Nephron (organoid): ENCODE data around the gene SMYD5.
"Not testable (repeated sequence)": the region's sequence is repeated elsewhere in the genome, so short reads cannot be mapped to it uniquely, and the experiment has no call there.

ENCODE experiments used
- H3K27ac Mint-ChIP-seq, 3 experiments: 2 replicates each; pipeline ENCODE4 v1.8.0; 2020; ENCODE audit warnings: mixed read lengths in 3 of 3, mild to moderate bottlenecking in 2 of 3, moderate library complexity in 1 of 3
- H3K27me3 Mint-ChIP-seq: 2 replicates; pipeline ENCODE4 v1.8.0; 2021; ENCODE audit warnings: low read depth, mild to moderate bottlenecking, moderate library complexity, mixed read lengths
- H3K36me3 Mint-ChIP-seq: 2 replicates; pipeline ENCODE4 v1.8.0; 2020; ENCODE audit warnings: low read depth, mixed read lengths
- H3K4me1 Mint-ChIP-seq: 2 replicates; pipeline ENCODE4 v1.8.0; 2020; ENCODE audit warnings: mixed read lengths
- H3K4me3 Mint-ChIP-seq, 3 experiments: 2 replicates each; pipeline ENCODE4 v1.8.0; 2020; ENCODE audit warnings: mild to moderate bottlenecking in 3 of 3, mixed read lengths in 3 of 3, moderate library complexity in 2 of 3
- H3K9me3 Mint-ChIP-seq: 2 replicates; pipeline ENCODE4 v1.8.0; 2020; ENCODE audit warnings: mixed read lengths
- CTCF ChIP-seq, 3 experiments: fragments of 200-600 bp; sonication (generic); IDR thresholded peaks; one replicate each; pipeline ENCODE4 v1.5.0; 2021; ENCODE audit warnings: antibody characterized with exemption in 3 of 3; ENCODE audit not compliant: unreplicated experiment in 3 of 3

Gene SMYD5

GRCh38 chr2:73185965-73186364 is 28.1 kb upstream of the SMYD5 start:
- H3K9me3 Mint-ChIP-seq = peaks cover 5% of the 10 kb centered on the region
- H3K36me3 Mint-ChIP-seq = no peaks in the 10 kb centered on the region
- no peak overlapping the region for H3K4me3 Mint-ChIP-seq
- no peak for TF ChIP-seq CTCF (IDR thresholded peaks at IDR 0.05; ENCODE audit: unreplicated experiment in 3 of 3)
- peaks cover 91% of the 10 kb centered on the region for H3K27me3 Mint-ChIP-seq
- H3K4me1 Mint-ChIP-seq = no peaks in the 10 kb centered on the region
- H3K27ac Mint-ChIP-seq = no peak overlapping the region

- H3K27me3 Mint-ChIP-seq = peaks cover 89% of the 10 kb centered on the region
Observed at GRCh38 chr2:73187549-73187948, 26.5 kb upstream of the SMYD5 start.

GRCh38 chr2:73197579-73197978 is 16.5 kb upstream of the SMYD5 start:
- Mint-ChIP-seq H3K27ac (no peak overlapping the region), H3K4me1 (no peaks in the 10 kb centered on the region), H3K9me3 (peaks cover 9% of the 10 kb centered on the region), H3K27me3 (peaks cover 77% of the 10 kb centered on the region), H3K36me3 (no peaks in the 10 kb centered on the region), H3K4me3 (no peak overlapping the region)
- TF ChIP-seq CTCF (IDR thresholded peaks at IDR 0.05; ENCODE audit: unreplicated experiment in 3 of 3) = no peak

More at GRCh38 chr2:73187549-73187948, 26.5 kb upstream of the SMYD5 start:
- no peaks in the 10 kb centered on the region for H3K36me3 Mint-ChIP-seq
- no peak for TF ChIP-seq CTCF (IDR thresholded peaks at IDR 0.05; ENCODE audit: unreplicated experiment in 3 of 3)
- H3K4me1 Mint-ChIP-seq = no peaks in the 10 kb centered on the region
- H3K27ac Mint-ChIP-seq = no peak overlapping the region
- peaks cover 5% of the 10 kb centered on the region for H3K9me3 Mint-ChIP-seq
- no peak overlapping the region for H3K4me3 Mint-ChIP-seq

- peaks cover 13% of the 10 kb centered on the region for H3K9me3 Mint-ChIP-seq
- not testable (repeated sequence) for H3K36me3 Mint-ChIP-seq, H3K4me3 Mint-ChIP-seq, H3K27ac Mint-ChIP-seq, H3K4me1 Mint-ChIP-seq
- H3K27me3 Mint-ChIP-seq = peaks cover 96% of the 10 kb centered on the region
Observed at GRCh38 chr2:73200281-73200680, 13.8 kb upstream of the SMYD5 start.

GRCh38 chr2:73202156-73203054 is 11.6 kb upstream of the SMYD5 start, which contains the start of gene NOTO:
Gene NOTO (plus strand): TSS chr2:73202574. CDS start chr2:73202667, 93 bp downstream.
- Mint-ChIP-seq H3K9me3 (peaks cover 13% of the 10 kb centered on the region), H3K4me1 (no peaks in the 10 kb centered on the region), H3K36me3 (no peaks in the 10 kb centered on the region), H3K27ac (no peak within 1 kb of the TSS), H3K4me3 (peak within 1 kb of the TSS; percentile 50 to 62 (median 54)), H3K27me3 (peaks cover 96% of the 10 kb centered on the region)
- TF ChIP-seq CTCF (IDR thresholded peaks at IDR 0.05; ENCODE audit: unreplicated experiment in 3 of 3) = no peak

GRCh38 chr2:73203055-73203681 is 10.9 kb upstream of the SMYD5 start:
- H3K27ac Mint-ChIP-seq = no peak overlapping the region
- H3K4me3 Mint-ChIP-seq = peak overlapping the region in 2 of 3 experiments; percentile 30 to 50
- H3K36me3 Mint-ChIP-seq = no peaks in the 10 kb centered on the region
- H3K9me3 Mint-ChIP-seq = peaks cover 13% of the 10 kb centered on the region
- TF ChIP-seq CTCF (IDR thresholded peaks at IDR 0.05; ENCODE audit: unreplicated experiment in 3 of 3) = no peak
- peaks cover 96% of the 10 kb centered on the region for H3K27me3 Mint-ChIP-seq
- no peaks in the 10 kb centered on the region for H3K4me1 Mint-ChIP-seq
